Activated naive CD4-positive, alpha-beta T cell treated with anti-CD3 and anti-CD28 coated beads, Interleukin-2, amount 50 U/mL, for 24 hours (primary cell): ENCODE data around the gene SUGP1.
"Not testable (repeated sequence)": the region's sequence is repeated elsewhere in the genome, so short reads cannot be mapped to it uniquely, and the experiment has no call there.

Source experiments
- H3K27ac Mint-ChIP-seq: one replicate; pipeline ENCODE4 v1.8.0; 2021; ENCODE audit warnings: mild to moderate bottlenecking, mixed read lengths
- H3K27me3 Mint-ChIP-seq: one replicate; pipeline ENCODE4 v1.8.0; 2021; ENCODE audit warnings: mixed read lengths
- H3K36me3 Mint-ChIP-seq: one replicate; pipeline ENCODE4 v1.8.0; 2021; ENCODE audit warnings: mixed read lengths
- H3K4me1 Mint-ChIP-seq: one replicate; pipeline ENCODE4 v1.8.0; 2021; ENCODE audit warnings: mixed read lengths
- H3K4me3 Mint-ChIP-seq: one replicate; pipeline ENCODE4 v1.8.0; 2021; ENCODE audit warnings: mild to moderate bottlenecking, mixed read lengths
- H3K9me3 Mint-ChIP-seq: one replicate; pipeline ENCODE4 v1.8.0; 2021; ENCODE audit warnings: mixed read lengths

Gene SUGP1

GRCh38 chr19:19320361-19321140 lies at the start of gene SUGP1, which contains the start of gene MAU2:
Gene SUGP1 (minus strand): TSS chr19:19320509. CDS start chr19:19320496, 13 bp downstream.
Gene MAU2 (plus strand): TSS chr19:19320829. CDS start chr19:19320860, 31 bp downstream.
- Mint-ChIP-seq H3K27ac (peak within 1 kb of the TSS; percentile 99), H3K36me3 (peaks cover 10% of the 10 kb centered on the region), H3K9me3 (no peaks in the 10 kb centered on the region), H3K27me3 (no peaks in the 10 kb centered on the region), H3K4me1 (peaks cover 36% of the 10 kb centered on the region), H3K4me3 (peak within 1 kb of the TSS; percentile 91)

- Mint-ChIP-seq H3K36me3 (no peaks in the 10 kb centered on the region), H3K4me3 (no peak overlapping the region), H3K27me3 (no peaks in the 10 kb centered on the region), H3K9me3 (no peaks in the 10 kb centered on the region), H3K4me1 (peaks cover 21% of the 10 kb centered on the region), H3K27ac (no peak overlapping the region)
Observed at GRCh38 chr19:19368087-19368486, 47.8 kb upstream of the SUGP1 start.

DNA sequence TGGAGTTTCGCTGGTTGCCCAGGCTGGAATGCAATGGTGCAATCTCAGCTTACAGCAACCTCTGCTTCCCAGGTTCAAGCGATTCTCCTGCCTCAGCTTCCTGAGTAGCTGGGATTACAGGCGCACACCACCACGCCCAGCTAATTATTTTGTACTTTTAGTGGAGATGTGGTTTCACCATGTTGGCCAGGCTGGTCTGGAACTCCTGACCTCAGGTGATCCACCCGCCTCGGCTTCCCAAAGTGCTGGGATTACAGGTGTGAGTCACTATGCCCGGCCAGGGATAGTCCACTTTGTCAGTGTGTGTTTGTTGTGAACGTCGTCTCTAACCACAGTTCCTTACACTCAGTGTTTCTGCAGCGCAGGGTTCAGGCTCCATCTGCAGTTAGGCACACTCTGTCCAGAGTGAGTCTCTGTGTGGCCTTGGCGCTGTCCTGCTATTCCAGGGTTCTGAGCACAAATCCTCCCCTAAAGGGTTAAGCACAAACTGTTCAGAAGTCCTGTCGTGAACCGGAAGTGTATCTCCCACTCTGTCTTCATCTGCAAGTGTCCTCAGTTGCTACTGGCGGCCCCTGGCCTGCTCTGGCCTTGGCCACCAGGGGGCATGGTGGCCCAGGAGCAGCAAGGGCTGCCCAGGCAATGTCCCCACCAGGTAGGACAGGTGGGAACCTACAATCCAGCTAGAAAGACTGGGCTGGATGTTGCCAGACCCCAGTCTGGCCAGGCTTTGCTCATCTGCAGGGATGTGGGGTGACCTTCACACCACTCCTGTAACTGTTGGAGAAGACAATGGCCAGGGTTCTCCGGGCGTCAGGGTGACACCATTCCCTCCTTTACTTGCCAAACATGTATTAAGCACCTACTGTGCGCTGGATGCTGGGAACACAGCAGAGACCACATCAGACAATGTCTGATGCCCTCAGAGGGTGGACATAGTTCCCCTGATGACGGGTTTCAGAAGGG lies 46.4 kb upstream of the SUGP1 start:
- Mint-ChIP-seq H3K27ac (peak overlapping the region; percentile 76), H3K4me3 (peak overlapping the region; percentile 44), H3K4me1 (peaks cover 20% of the 10 kb centered on the region), H3K27me3 (no peaks in the 10 kb centered on the region), H3K9me3 (no peaks in the 10 kb centered on the region), H3K36me3 (no peaks in the 10 kb centered on the region)

- Mint-ChIP-seq H3K36me3 (no peaks in the 10 kb centered on the region), H3K4me3 (no peak overlapping the region), H3K4me1 (peaks cover 43% of the 10 kb centered on the region)
Observed at GRCh38 chr19:19362075-19362474, 41.8 kb upstream of the SUGP1 start.

GRCh38 chr19:19361075-19361594 lies 40.8 kb upstream of the SUGP1 start:
- Mint-ChIP-seq H3K9me3 (no peaks in the 10 kb centered on the region), H3K4me1 (peaks cover 37% of the 10 kb centered on the region), H3K4me3 (peak overlapping the region; percentile 51), H3K27me3 (no peaks in the 10 kb centered on the region), H3K27ac (no peak overlapping the region), H3K36me3 (no peaks in the 10 kb centered on the region)

More at GRCh38 chr19:19362075-19362474, 41.8 kb upstream of the SUGP1 start:
- peak overlapping the region; percentile 51 for H3K27ac Mint-ChIP-seq
- no peaks in the 10 kb centered on the region for H3K27me3 Mint-ChIP-seq
- no peaks in the 10 kb centered on the region for H3K9me3 Mint-ChIP-seq

- Mint-ChIP-seq H3K9me3 (no peaks in the 10 kb centered on the region), H3K27ac (no peak overlapping the region), H3K4me3 (no peak overlapping the region), H3K4me1 (peaks cover 27% of the 10 kb centered on the region), H3K27me3 (no peaks in the 10 kb centered on the region), H3K36me3 (no peaks in the 10 kb centered on the region)
Observed at GRCh38 chr19:19356901-19357566, 36.7 kb upstream of the SUGP1 start.

DNA sequence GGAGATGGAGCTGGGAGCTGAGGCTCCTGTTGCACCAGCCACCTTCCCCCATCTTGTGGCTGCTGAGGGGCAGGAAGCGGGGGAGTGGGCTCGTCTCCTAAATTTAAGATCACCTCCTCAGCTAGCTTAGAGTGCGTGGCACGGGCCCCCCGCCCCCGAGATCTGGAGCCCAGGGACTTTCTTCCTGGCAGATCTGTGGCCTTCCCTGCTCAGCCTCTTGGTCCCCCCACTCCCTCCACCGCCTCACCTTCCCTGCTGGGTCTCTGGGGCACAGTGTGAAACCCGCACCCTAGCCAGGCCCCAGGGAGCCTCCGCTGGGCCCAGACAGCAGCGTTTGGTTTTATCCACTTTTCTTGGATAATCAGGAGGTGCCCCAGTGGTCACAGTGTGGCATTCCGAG lies 36.2 kb upstream of the SUGP1 start:
- H3K27ac Mint-ChIP-seq, result no peak overlapping the region
- no peaks in the 10 kb centered on the region for H3K9me3 Mint-ChIP-seq
- H3K36me3 Mint-ChIP-seq, result no peaks in the 10 kb centered on the region
- no peak overlapping the region for H3K4me3 Mint-ChIP-seq
- H3K4me1 Mint-ChIP-seq, result peaks cover 24% of the 10 kb centered on the region
- H3K27me3 Mint-ChIP-seq, result no peaks in the 10 kb centered on the region

GRCh38 chr19:19355606-19356139 lies 35.4 kb upstream of the SUGP1 start:
- Mint-ChIP-seq H3K9me3 (no peaks in the 10 kb centered on the region), H3K36me3 (no peaks in the 10 kb centered on the region), H3K27ac (no peak overlapping the region), H3K27me3 (no peaks in the 10 kb centered on the region), H3K4me3 (no peak overlapping the region), H3K4me1 (peaks cover 17% of the 10 kb centered on the region)

- Mint-ChIP-seq H3K9me3 (no peaks in the 10 kb centered on the region), H3K27me3 (no peaks in the 10 kb centered on the region), H3K36me3 (no peaks in the 10 kb centered on the region), H3K27ac (no peak overlapping the region), H3K4me1 (peaks cover 17% of the 10 kb centered on the region), H3K4me3 (no peak overlapping the region)
Observed at GRCh38 chr19:19354932-19355331, 34.6 kb upstream of the SUGP1 start.

DNA sequence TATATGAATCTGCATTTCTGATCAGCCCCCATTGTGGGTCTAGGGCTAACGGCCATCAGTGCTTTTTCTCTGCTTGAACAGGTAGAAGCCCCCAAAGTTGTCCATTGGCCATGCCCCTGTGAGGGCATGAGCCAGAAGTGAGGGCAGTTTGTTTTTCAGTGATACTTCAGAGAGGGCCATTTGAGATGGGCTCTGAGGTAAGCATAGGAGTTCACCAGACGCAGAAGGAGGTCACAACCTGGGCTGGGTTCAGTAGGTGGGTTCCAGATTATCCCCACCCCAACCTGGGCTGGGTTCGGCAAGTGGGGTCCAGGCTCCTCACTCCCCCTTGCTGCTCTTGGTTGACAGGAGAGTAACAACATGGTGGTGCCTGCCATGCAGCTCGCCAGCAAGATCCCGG lies 33.7 kb upstream of the SUGP1 start:
- Mint-ChIP-seq H3K4me1 (peaks cover 16% of the 10 kb centered on the region), H3K27me3 (no peaks in the 10 kb centered on the region), H3K4me3 (no peak overlapping the region), H3K27ac (no peak overlapping the region), H3K9me3 (no peaks in the 10 kb centered on the region), H3K36me3 (peaks cover 2% of the 10 kb centered on the region)

- Mint-ChIP-seq H3K27me3 (no peaks in the 10 kb centered on the region), H3K36me3 (peaks cover 3% of the 10 kb centered on the region), H3K9me3 (no peaks in the 10 kb centered on the region), H3K27ac (peak overlapping the region; percentile 24), H3K4me1 (peaks cover 6% of the 10 kb centered on the region), H3K4me3 (no peak overlapping the region)
Observed at GRCh38 chr19:19352823-19353222, 32.5 kb upstream of the SUGP1 start.

DNA sequence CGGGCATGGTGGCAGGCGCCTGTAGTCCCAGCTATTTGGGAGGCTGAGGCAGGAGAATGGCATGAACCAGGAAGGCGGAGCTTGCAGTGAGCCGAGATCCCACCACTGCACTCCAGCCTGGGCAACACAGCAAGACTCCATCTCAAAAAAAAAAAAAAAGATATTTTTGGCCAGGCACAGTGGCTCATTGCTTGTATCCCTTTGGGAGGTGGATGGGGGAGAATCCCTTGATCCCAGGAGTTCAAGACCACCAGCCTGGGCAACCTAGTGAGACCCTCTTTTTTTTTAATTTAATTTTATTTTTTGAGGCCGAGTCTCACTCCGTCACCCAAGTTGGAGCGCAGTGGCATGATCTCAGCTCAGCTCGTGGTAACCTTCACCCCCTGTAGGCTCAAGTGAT lies 30.4 kb upstream of the SUGP1 start:
- H3K27ac Mint-ChIP-seq, H3K36me3 Mint-ChIP-seq, H3K9me3 Mint-ChIP-seq, H3K4me1 Mint-ChIP-seq, H3K27me3 Mint-ChIP-seq, H3K4me3 Mint-ChIP-seq: not testable (repeated sequence)

- Mint-ChIP-seq H3K9me3 (no peaks in the 10 kb centered on the region), H3K4me1 (no peaks in the 10 kb centered on the region), H3K27ac (no peak overlapping the region), H3K27me3 (no peaks in the 10 kb centered on the region), H3K36me3 (peaks cover 4% of the 10 kb centered on the region), H3K4me3 (no peak overlapping the region)
Observed at GRCh38 chr19:19349365-19349764, 29.1 kb upstream of the SUGP1 start.

- no peak overlapping the region for H3K4me3 Mint-ChIP-seq
- H3K4me1 Mint-ChIP-seq, result no peaks in the 10 kb centered on the region
- no peaks in the 10 kb centered on the region for H3K27me3 Mint-ChIP-seq
- no peak overlapping the region for H3K27ac Mint-ChIP-seq
- no peaks in the 10 kb centered on the region for H3K9me3 Mint-ChIP-seq
- H3K36me3 Mint-ChIP-seq, result peaks cover 4% of the 10 kb centered on the region
Observed at GRCh38 chr19:19348266-19348665, 28.0 kb upstream of the SUGP1 start.
